HUES48 (cell line): ENCODE data around the gene TRIP10.
A peak's percentile ranks its signal among the peaks of the same experiment; 100 is the strongest.

Source experiments
- H3K27ac ChIP-seq: one replicate; pipeline ENCODE4 v1.7.0; 2013; ENCODE audit warnings: low read depth, low read length, inconsistent platforms
- H3K27me3 ChIP-seq: 2 replicates; pipeline ENCODE4 v1.6.1; 2013; ENCODE audit warnings: mild to moderate bottlenecking, low read length; ENCODE audit not compliant: control insufficient read depth, insufficient read depth
- H3K36me3 ChIP-seq: 2 replicates; pipeline ENCODE4 v1.6.1; 2013; ENCODE audit warnings: low read length; ENCODE audit not compliant: control insufficient read depth, insufficient read depth
- H3K4me1 ChIP-seq: 2 replicates; pipeline ENCODE4 v1.6.1; 2013; ENCODE audit warnings: mild to moderate bottlenecking, low read length; ENCODE audit not compliant: control insufficient read depth, insufficient read depth
- H3K4me3 ChIP-seq: 2 replicates; pipeline ENCODE4 v1.5.1; 2013; ENCODE audit warnings: mild to moderate bottlenecking, low read depth, low read length
- H3K9ac ChIP-seq: 2 replicates; pipeline ENCODE4 v1.6.1; 2013; ENCODE audit warnings: mild to moderate bottlenecking, low read depth, low read length, moderate library complexity
- H3K9me3 ChIP-seq: 2 replicates; pipeline ENCODE4 v1.6.1; 2013; ENCODE audit warnings: low read length; ENCODE audit not compliant: control insufficient read depth, insufficient read depth

The TRIP10 gene

GRCh38 chr19:6736169-6736916, 3.1 kb upstream of the TRIP10 start:
- Histone ChIP-seq H3K4me1 (peaks cover 29% of the 10 kb centered on the region), H3K4me3 (peak overlapping the region; percentile 78), H3K9me3 (no peaks in the 10 kb centered on the region), H3K27ac (peak overlapping the region; percentile 99), H3K9ac (peak overlapping the region; percentile 22; the same call in 1 of the 2 replicates), H3K36me3 (peaks cover 14% of the 10 kb centered on the region), H3K27me3 (no peaks in the 10 kb centered on the region)

- peak overlapping the region; percentile 90 for H3K9ac ChIP-seq
- H3K4me3 ChIP-seq, result peak overlapping the region; percentile 78
- H3K9me3 ChIP-seq, result no peaks in the 10 kb centered on the region
- peak overlapping the region; percentile 99 for H3K27ac ChIP-seq
- no peaks in the 10 kb centered on the region for H3K27me3 ChIP-seq
- H3K4me1 ChIP-seq, result peaks cover 33% of the 10 kb centered on the region
- peaks cover 14% of the 10 kb centered on the region for H3K36me3 ChIP-seq
These were observed 2.6 kb upstream of the TRIP10 start for GRCh38 chr19:6736917-6737283.

GRCh38 chr19:6737284-6737872, 2.1 kb upstream of the TRIP10 start, which contains the start of gene GPR108:
GPR108 (minus strand) TSS chr19:6737580; CDS start chr19:6737576, 4 bp downstream.
- Histone ChIP-seq H3K9ac (peak within 1 kb of the TSS; percentile 90), H3K4me3 (peak within 1 kb of the TSS; percentile 78), H3K36me3 (peaks cover 11% of the 10 kb centered on the region), H3K27ac (peak within 1 kb of the TSS; percentile 99), H3K4me1 (peaks cover 33% of the 10 kb centered on the region), H3K27me3 (no peaks in the 10 kb centered on the region), H3K9me3 (no peaks in the 10 kb centered on the region)

GRCh38 chr19:6737873-6738786, 1.4 kb upstream of the TRIP10 start:
- H3K4me1 ChIP-seq, result peaks cover 38% of the 10 kb centered on the region
- no peaks in the 10 kb centered on the region for H3K9me3 ChIP-seq
- peaks cover 9% of the 10 kb centered on the region for H3K36me3 ChIP-seq
- H3K9ac ChIP-seq, result peak overlapping the region; percentile 57; the same call in 1 of the 2 replicates
- no peaks in the 10 kb centered on the region for H3K27me3 ChIP-seq
- peak overlapping the region; percentile 53 for H3K4me3 ChIP-seq
- peak overlapping the region; percentile 92 for H3K27ac ChIP-seq

GRCh38 chr19:6738787-6739389, 592 bp upstream of the TRIP10 start:
- Histone ChIP-seq H3K4me1 (peaks cover 40% of the 10 kb centered on the region), H3K9me3 (no peaks in the 10 kb centered on the region), H3K27ac (peak overlapping the region; percentile 92), H3K9ac (peak overlapping the region; percentile 41; the same call in 1 of the 2 replicates), H3K36me3 (peaks cover 15% of the 10 kb centered on the region), H3K27me3 (no peaks in the 10 kb centered on the region), H3K4me3 (peak overlapping the region; percentile 53)

GRCh38 chr19:6739883-6740588, 556 bp downstream of the TRIP10 start:
- H3K27ac ChIP-seq, result peak overlapping the region; percentile 80
- no peaks in the 10 kb centered on the region for H3K9me3 ChIP-seq
- peaks cover 47% of the 10 kb centered on the region for H3K4me1 ChIP-seq
- H3K36me3 ChIP-seq, result peaks cover 26% of the 10 kb centered on the region
- peak overlapping the region; percentile 51 for H3K9ac ChIP-seq
- H3K4me3 ChIP-seq, result peak overlapping the region; percentile 73
- no peaks in the 10 kb centered on the region for H3K27me3 ChIP-seq

GRCh38 chr19:6740589-6741343, 1.3 kb downstream of the TRIP10 start:
- Histone ChIP-seq H3K4me3 (peak overlapping the region; percentile 73), H3K4me1 (peaks cover 41% of the 10 kb centered on the region), H3K27me3 (no peaks in the 10 kb centered on the region), H3K9ac (peak overlapping the region; percentile 34), H3K36me3 (peaks cover 33% of the 10 kb centered on the region), H3K27ac (peak overlapping the region; percentile 80), H3K9me3 (no peaks in the 10 kb centered on the region)

- H3K9ac ChIP-seq, result no peak overlapping the region
- no peaks in the 10 kb centered on the region; the same call in 1 of the 2 replicates for H3K9me3 ChIP-seq
- peak overlapping the region; percentile 44 for H3K27ac ChIP-seq
- no peaks in the 10 kb centered on the region for H3K27me3 ChIP-seq
- peaks cover 33% of the 10 kb centered on the region for H3K4me1 ChIP-seq
- no peak overlapping the region for H3K4me3 ChIP-seq
- H3K36me3 ChIP-seq, result peaks cover 55% of the 10 kb centered on the region
These were observed 3.6 kb downstream of the TRIP10 start for GRCh38 chr19:6743066-6743465.

GRCh38 chr19:6743714-6744380, 4.4 kb downstream of the TRIP10 start:
- Histone ChIP-seq H3K9ac (no peak overlapping the region), H3K27me3 (no peaks in the 10 kb centered on the region), H3K4me3 (no peak overlapping the region), H3K4me1 (peaks cover 26% of the 10 kb centered on the region), H3K36me3 (peaks cover 63% of the 10 kb centered on the region), H3K9me3 (no peaks in the 10 kb centered on the region; the same call in 1 of the 2 replicates), H3K27ac (peak overlapping the region; percentile 44)
